ENCODE data around the gene ZNF195.

Gene ZNF195

GRCh38 chr11:3359092-3359824, 19.7 kb downstream of the ZNF195 start:
- Histone ChIP-seq H3F3A (ENCODE audit: insufficient read depth, low read length) (no peaks in the 10 kb centered on the region), H4K20me1 (ENCODE audit: insufficient read depth, low read length) (no peaks in the 10 kb centered on the region), H3K9me2 (replicated peaks; ENCODE audit: insufficient read depth, low read length) (no peaks in the 10 kb centered on the region), H3K4me1 (ENCODE audit: low read length) (no peaks in the 10 kb centered on the region), H3K27ac (ENCODE audit: low read length) (no peak overlapping the region), H3K36me3 (replicated peaks; ENCODE audit: insufficient read depth, low read length) (peaks cover 59% of the 10 kb centered on the region), H3K4me2 (ENCODE audit: low read depth, low read length) (no peak overlapping the region), H3K79me2 (ENCODE audit: low read length) (peaks cover 15% of the 10 kb centered on the region; the same call in 1 of the 2 replicates), H3K4me3 (ENCODE audit: low read length) (no peak overlapping the region), H3K27me3 (replicated peaks; ENCODE audit: insufficient read depth, low read length) (no peaks in the 10 kb centered on the region), H2AFZ (ENCODE audit: low read length) (no peak overlapping the region), H3K9me3 (replicated peaks; ENCODE audit: insufficient read depth, low read length) (peaks cover 15% of the 10 kb centered on the region), H3K9ac (ENCODE audit: low read length) (no peak overlapping the region)
- DNase-seq, result no peak
- TF ChIP-seq EZH2 (optimal IDR thresholded peaks at IDR 0.05; ENCODE audit: low read depth, low read length), result no peak
- no peak for TF ChIP-seq EZH2phosphoT487 (IDR thresholded peaks at IDR 0.05; ENCODE audit: low read length)
- no peak for TF ChIP-seq CTCF (IDR thresholded peaks at IDR 0.05; ENCODE audit: low read length)

GRCh38 chr11:3357994-3358676, 20.8 kb downstream of the ZNF195 start:
- no peak for TF ChIP-seq EZH2phosphoT487 (IDR thresholded peaks at IDR 0.05; ENCODE audit: low read length)
- TF ChIP-seq EZH2 (optimal IDR thresholded peaks at IDR 0.05; ENCODE audit: low read depth, low read length), result no peak
- TF ChIP-seq CTCF (IDR thresholded peaks at IDR 0.05; ENCODE audit: low read length), result no peak
- Histone ChIP-seq H3K36me3 (replicated peaks; ENCODE audit: insufficient read depth, low read length) (peaks cover 48% of the 10 kb centered on the region), H3K4me1 (ENCODE audit: low read length) (no peaks in the 10 kb centered on the region), H3K9me2 (replicated peaks; ENCODE audit: insufficient read depth, low read length) (no peaks in the 10 kb centered on the region), H3K27me3 (replicated peaks; ENCODE audit: insufficient read depth, low read length) (no peaks in the 10 kb centered on the region), H3K79me2 (ENCODE audit: low read length) (peaks cover 4% of the 10 kb centered on the region; the same call in 1 of the 2 replicates), H3K4me2 (ENCODE audit: low read depth, low read length) (no peak overlapping the region), H3K9me3 (replicated peaks; ENCODE audit: insufficient read depth, low read length) (peaks cover 15% of the 10 kb centered on the region), H3K27ac (ENCODE audit: low read length) (no peak overlapping the region), H3K9ac (ENCODE audit: low read length) (no peak overlapping the region), H4K20me1 (ENCODE audit: insufficient read depth, low read length) (no peaks in the 10 kb centered on the region), H2AFZ (ENCODE audit: low read length) (no peak overlapping the region), H3K4me3 (ENCODE audit: low read length) (no peak overlapping the region), H3F3A (ENCODE audit: insufficient read depth, low read length) (no peaks in the 10 kb centered on the region)
- DNase-seq, result no peak

- 0 out of 2 replicates have a peak, but pooled peaks cover 3% of the 10 kb centered on the region for H3K79me2 ChIP-seq (ENCODE audit: low read length)
- TF ChIP-seq EZH2 (optimal IDR thresholded peaks at IDR 0.05; ENCODE audit: low read depth, low read length), result no peak
- TF ChIP-seq EZH2phosphoT487 (IDR thresholded peaks at IDR 0.05; ENCODE audit: low read length), result no peak
- TF ChIP-seq CTCF (IDR thresholded peaks at IDR 0.05; ENCODE audit: low read length), result no peak
- no peaks in the 10 kb centered on the region for H4K20me1 ChIP-seq (ENCODE audit: insufficient read depth, low read length)
- peaks cover 15% of the 10 kb centered on the region for H3K9me3 ChIP-seq (replicated peaks; ENCODE audit: insufficient read depth, low read length)
- no peak for DNase-seq
- no peak overlapping the region for H3K9ac ChIP-seq (ENCODE audit: low read length)
- H3K36me3 ChIP-seq (replicated peaks; ENCODE audit: insufficient read depth, low read length), result peaks cover 40% of the 10 kb centered on the region
- H3K4me2 ChIP-seq (ENCODE audit: low read depth, low read length), result no peak overlapping the region
- no peaks in the 10 kb centered on the region for H3K9me2 ChIP-seq (replicated peaks; ENCODE audit: insufficient read depth, low read length)
- H3F3A ChIP-seq (ENCODE audit: insufficient read depth, low read length), result no peaks in the 10 kb centered on the region
- no peaks in the 10 kb centered on the region for H3K4me1 ChIP-seq (ENCODE audit: low read length)
- H3K27ac ChIP-seq (ENCODE audit: low read length), result no peak overlapping the region
- H3K4me3 ChIP-seq (ENCODE audit: low read length), result no peak overlapping the region
- H3K27me3 ChIP-seq (replicated peaks; ENCODE audit: insufficient read depth, low read length), result no peaks in the 10 kb centered on the region
- H2AFZ ChIP-seq (ENCODE audit: low read length), result no peak overlapping the region
Measured at GRCh38 chr11:3357302-3357701, 21.6 kb downstream of the ZNF195 start.
